DOHH2 (cell line): ENCODE results near the gene KLHL6.

Experiments used
- CTCF ChIP-seq: fragments of 200-600 bp; sonication (generic); IDR thresholded peaks from one replicate; pipeline ENCODE4 v1.5.1; 2014; ENCODE audit warnings: antibody characterized with exemption, mild to moderate bottlenecking, low read depth, low read length; ENCODE audit not compliant: poor library complexity, severe bottlenecking
- EZH2phosphoT487 ChIP-seq: fragments of 200-600 bp; sonication (generic); IDR thresholded peaks from 2 replicates; pipeline ENCODE4 v1.6.1; 2017; ENCODE audit warnings: borderline replicate concordance, mild to moderate bottlenecking, antibody characterized with exemption, low read length, moderate library complexity, mixed read lengths

- TF ChIP-seq CTCF, result no peak
- TF ChIP-seq EZH2phosphoT487, result no peak
Observed at GRCh38 chr3:183563536-183563874, 8.0 kb upstream of the KLHL6 start.
